IMR-90 (cell line): Measurements from ENCODE around the gene CABP7. TPM values are rescaled to one million over a fixed set of nuclear protein-coding genes. Genes with fewer than 3 reads are reported as not detected.

ENCODE experiments used
- ATAC-seq: fragments of 200-7000 bp; cut with Tn5 transposase; 2 replicates; pipeline ENCODE4 v1.9.1; 2020; ENCODE audit warnings: low read depth, mild to moderate bottlenecking, moderate library complexity
- BruUV-seq: library from RNA; stranded (reverse); fragments of 400-500 nt; replicated peaks from 2 replicates; lab custom pipeline; 2021; lab: Mats Ljungman, UMichigan
- CTCF ChIA-PET: fragments of 300-600 bp; formaldehyde crosslinking; extraction: SDS; loops from one replicate; lab custom pipeline; 2021; ENCODE audit warnings: antibody characterized with exemption; lab: Yijun Ruan, JAX
- POLR2A ChIA-PET: fragments of 300-600 bp; sonication (Branson Sonifier 250); formaldehyde crosslinking; loops from one replicate; lab custom pipeline; 2022; ENCODE audit warnings: antibody characterized with exemption; ENCODE audit not compliant: unreplicated experiment; lab: Charles Lee
- DNase-seq: peaks from one replicate; pipeline ENCODE4 v3.0.0; 2013
- H2AFZ ChIP-seq: replicated peaks from 2 replicates; pipeline ENCODE3; 2013; ENCODE audit warnings: low read length, mild to moderate bottlenecking; ENCODE audit not compliant: poor library complexity
- H2AK5ac ChIP-seq: 2 replicates; pipeline ENCODE4 v1.6.1; 2013; ENCODE audit warnings: low read depth, low read length, inconsistent platforms
- H2AK9ac ChIP-seq: replicated peaks from 2 replicates; pipeline ENCODE3; 2013; ENCODE audit warnings: mild to moderate bottlenecking, low read depth, low read length, moderate library complexity; ENCODE audit not compliant: poor library complexity
- H2BK120ac ChIP-seq: 2 replicates; pipeline ENCODE4 v1.6.1; 2013; ENCODE audit warnings: low read depth, low read length, inconsistent platforms
- H2BK15ac ChIP-seq: 3 replicates; pipeline ENCODE4 v1.6.1; 2013; ENCODE audit warnings: low read depth, low read length, inconsistent platforms
- H2BK20ac ChIP-seq: 2 replicates; pipeline ENCODE4 v1.6.1; 2013; ENCODE audit warnings: low read depth, mild to moderate bottlenecking, inconsistent platforms, low read length, moderate library complexity
- H2BK5ac ChIP-seq: 2 replicates; pipeline ENCODE4 v1.6.1; 2013; ENCODE audit warnings: mild to moderate bottlenecking, low read depth, low read length, inconsistent platforms; ENCODE audit not compliant: poor library complexity, severe bottlenecking
- H3K14ac ChIP-seq: replicated peaks from 2 replicates; pipeline ENCODE4 v1.6.1; 2013; ENCODE audit warnings: low read depth, low read length, inconsistent platforms
- H3K18ac ChIP-seq: 2 replicates; pipeline ENCODE4 v1.6.1; 2013; ENCODE audit warnings: low read depth, low read length, control low read depth
- H3K23ac ChIP-seq: 2 replicates; pipeline ENCODE4 v1.6.1; 2013; ENCODE audit warnings: low read depth, low read length, inconsistent platforms
- H3K27ac ChIP-seq: 2 replicates; pipeline ENCODE4 v1.5.1; 2013; ENCODE audit warnings: mild to moderate bottlenecking, control low read depth, low read length; ENCODE audit not compliant: insufficient read depth
- H3K27me3 ChIP-seq: 2 replicates; pipeline ENCODE4 v1.6.1; 2013; ENCODE audit warnings: low read length; ENCODE audit not compliant: control insufficient read depth, insufficient read depth
- H3K36me3 ChIP-seq: 2 replicates; pipeline ENCODE4 v1.6.1; 2013; ENCODE audit warnings: low read length, mixed read lengths; ENCODE audit not compliant: control insufficient read depth, insufficient read depth
- H3K4ac ChIP-seq: 2 replicates; pipeline ENCODE4 v1.6.1; 2013; ENCODE audit warnings: low read depth, low read length, inconsistent platforms
- H3K4me1 ChIP-seq: 2 replicates; pipeline ENCODE4 v1.6.1; 2013; ENCODE audit warnings: low read length, mixed read lengths; ENCODE audit not compliant: control insufficient read depth, insufficient read depth
- H3K4me2 ChIP-seq: 2 replicates; pipeline ENCODE4 v1.6.1; 2013; ENCODE audit warnings: low read depth, mild to moderate bottlenecking, control low read depth, low read length, moderate library complexity
- H3K4me3 ChIP-seq: 2 replicates; pipeline ENCODE4 v1.5.1; 2013; ENCODE audit warnings: low read depth, mild to moderate bottlenecking, control low read depth, low read length, moderate library complexity; ENCODE audit not compliant: insufficient read depth
- H3K56ac ChIP-seq: 2 replicates; pipeline ENCODE4 v1.6.1; 2013; ENCODE audit warnings: low read length, inconsistent platforms; ENCODE audit not compliant: insufficient read depth; ENCODE audit errors: extremely low read depth
- H3K79me1 ChIP-seq, 2 experiments: 2 replicates each; pipeline ENCODE4 v1.6.1; 2013; ENCODE audit warnings: low read length in 2 of 2, inconsistent platforms in 1 of 2, low read depth in 1 of 2
- H3K9ac ChIP-seq: 2 replicates; pipeline ENCODE4 v1.6.1; 2013; ENCODE audit warnings: low read depth, low read length, control low read depth
- H3K9me1 ChIP-seq: 2 replicates; pipeline ENCODE4 v1.6.1; 2013; ENCODE audit warnings: low read length, inconsistent platforms; ENCODE audit not compliant: insufficient read depth
- H3K9me3 ChIP-seq: 2 replicates; pipeline ENCODE4 v1.6.1; 2013; ENCODE audit warnings: low read length; ENCODE audit not compliant: control insufficient read depth, insufficient read depth
- H4K20me1 ChIP-seq: 2 replicates; pipeline ENCODE4 v1.6.1; 2013; ENCODE audit warnings: low read length, inconsistent platforms; ENCODE audit not compliant: insufficient read depth
- H4K5ac ChIP-seq: 2 replicates; pipeline ENCODE4 v1.6.1; 2013; ENCODE audit warnings: mild to moderate bottlenecking, low read depth, low read length, control low read depth
- H4K8ac ChIP-seq, 2 experiments: 2 replicates each; pipeline ENCODE4 v1.6.1; 2013; ENCODE audit warnings: low read depth in 2 of 2, low read length in 2 of 2, control low read depth in 1 of 2, inconsistent platforms in 1 of 2
- H4K91ac ChIP-seq: 2 replicates; pipeline ENCODE4 v1.6.1; 2013; ENCODE audit warnings: low read depth, low read length, inconsistent platforms; ENCODE audit not compliant: insufficient read depth
- FOS ChIP-seq: fragments of 150-350 bp; IDR thresholded peaks from 2 replicates; pipeline ENCODE4 v1.6.1; 2016; ENCODE audit warnings: low read depth, low read length
- MAZ ChIP-seq: IDR thresholded peaks from 2 replicates; pipeline ENCODE4 v1.6.1; 2012; ENCODE audit warnings: low read depth, mild to moderate bottlenecking, low read length, improper control_type of control experiment, moderate library complexity, borderline replicate concordance
- SMC3 ChIP-seq: fragments of 150-350 bp; IDR thresholded peaks from 2 replicates; pipeline ENCODE4 v1.6.1; 2016; ENCODE audit warnings: low read depth, mild to moderate bottlenecking, antibody characterized with exemption, low read length, moderate library complexity
- WGBS, 2 experiments: methylation state at CpG; one replicate each; pipeline versions ENCODE4 v1.1.5 to v1.1.7; 2013; ENCODE audit warnings: missing lambda C conversion rate in 2 of 2; ENCODE audit not compliant: insufficient read length in 1 of 2; ENCODE audit errors: extremely low coverage in 2 of 2; 5-methylcytosine and 5-hydroxymethylcytosine counted together
- dilution Hi-C: fragments of 300-500 bp; cut with HindIII; formaldehyde crosslinking; loops from one replicate; pipeline ENCODE4 v1.14.3; 2018; ENCODE audit warnings: low sequenced_read_pairs; ENCODE audit not compliant: unreplicated experiment
- in situ Hi-C: fragments of 300-500 bp; cut with MboI; formaldehyde crosslinking; loops from 3 replicates; pipeline ENCODE4 v1.14.3; 2019; ENCODE audit warnings: low sequenced_read_pairs, inconsistent platforms, mixed read lengths
- intact Hi-C: fragments of 100-400 bp; cut with micrococcal nuclease; formaldehyde crosslinking; loops from 2 replicates; pipeline ENCODE4 v1.10.0; 2022
- polyA plus RNA-seq, 3 experiments: library from polyadenylated mRNA; depleted of rRNA; stranded (reverse); fragments of >200 nt; gene quantifications; 2 replicates each; pipeline ENCODE4 v1.2.3, GENCODE V29; 2012; ENCODE audit warnings: low replicate concordance in 1 of 3
- total RNA-seq: library from RNA; depleted of rRNA; stranded (reverse); fragments of >200 nt; gene quantifications from 2 replicates; pipeline ENCODE4 v1.2.3, GENCODE V29; 2012

The CABP7 gene
- total and polyA plus RNA-seq, 2 of the 4 experiments (the other 2 are of a cell fraction), result under 0.01 to 0.03 TPM

DNA sequence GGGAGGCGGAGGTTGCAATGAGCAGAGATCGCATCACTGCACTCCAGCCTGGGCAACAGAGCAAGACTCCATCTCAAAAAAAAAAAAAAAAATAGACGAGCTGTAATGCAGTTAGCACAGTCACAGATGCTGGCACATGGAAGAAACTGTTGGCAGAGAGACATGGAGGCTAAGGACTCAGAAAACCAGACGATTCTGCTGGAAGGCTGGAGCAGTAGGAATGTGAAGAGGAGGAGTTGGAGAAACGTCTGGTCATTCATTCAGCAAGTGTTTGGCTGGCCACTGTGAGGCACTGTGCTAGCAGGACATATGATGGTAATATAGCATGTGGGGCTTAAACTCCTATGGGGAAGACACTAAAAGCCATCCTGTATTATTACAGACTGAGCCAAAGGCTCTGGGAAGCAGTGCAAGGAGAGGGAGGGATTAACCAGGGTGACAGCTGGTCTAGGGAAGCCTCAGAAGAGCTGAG, 52.4 kb downstream of the CABP7 start (continued):
- peak; percentile 40 for TF ChIP-seq SMC3

DNA sequence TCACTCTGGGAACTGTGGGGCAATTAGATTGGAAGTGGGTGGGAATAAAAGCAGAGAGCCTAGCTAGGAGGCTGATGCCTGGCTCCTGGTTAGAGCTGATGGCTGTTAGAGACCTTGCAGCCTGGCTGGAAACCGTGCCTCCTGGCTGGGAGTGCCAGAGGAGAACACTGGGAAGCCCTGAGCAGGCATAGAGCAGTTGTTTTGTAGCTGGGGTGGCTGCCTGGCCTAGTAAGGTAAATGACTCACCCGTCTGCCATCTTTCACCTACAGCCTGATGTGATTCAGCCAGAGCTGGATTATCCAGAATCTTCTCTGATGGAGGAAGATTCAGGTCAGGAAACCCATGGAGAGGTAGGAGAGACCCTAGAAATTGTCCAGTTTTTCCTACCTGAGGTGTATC, 53.4 kb downstream of the CABP7 start:
- peak overlapping the region; percentile 93 for H2AK5ac ChIP-seq
- peak; percentile 32; the same call in 1 of the 2 replicates for TF ChIP-seq FOS
- no peak for TF ChIP-seq MAZ
- intact Hi-C loops (loop anchor here (2.0 kb wide), 1 partner anchor 66 kb away; the partner anchor contains the start of gene ASCC2), in situ Hi-C loops (no loop called here), dilution Hi-C loops (no loop called here)
- POLR2A ChIA-PET, result no interaction called here
- peak overlapping the region; percentile 66; the same call in 1 of the 2 replicates for H3K56ac ChIP-seq
- H3K4ac ChIP-seq, result peak overlapping the region; percentile 91
- peaks cover 10 to 28% of the 10 kb centered on the region in 2 experiments; a peak in 3 of 4 replicates for H3K79me1 ChIP-seq
- peak overlapping the region; percentile 84 for H2BK20ac ChIP-seq
- peaks cover 11% of the 10 kb centered on the region for H3K4me1 ChIP-seq
- BruUV-seq, result no TSS peak
- peaks cover 2% of the 10 kb centered on the region; the same call in 1 of the 2 replicates for H4K20me1 ChIP-seq
- no peaks in the 10 kb centered on the region for H3K27me3 ChIP-seq
- ATAC-seq (peak; percentile 58), DNase-seq (peak; percentile 61)
- H2BK120ac ChIP-seq, result peak overlapping the region; percentile 85
- peak overlapping the region; percentile 70 for H4K91ac ChIP-seq
- peaks cover 12% of the 10 kb centered on the region for H3K36me3 ChIP-seq
- H3K4me3 ChIP-seq, result no peak overlapping the region
- 0 out of 2 replicates have a peak overlapping the region, but pooled peaks have one; percentile 50 for H3K9ac ChIP-seq
- H3K23ac ChIP-seq, result no peak overlapping the region
- peak overlapping the region; percentile 53 to 73 for H4K8ac ChIP-seq
- H3K18ac ChIP-seq, result peak overlapping the region; percentile 5; the same call in 1 of the 2 replicates
- H4K5ac ChIP-seq, result peak overlapping the region; percentile 22; the same call in 1 of the 2 replicates
- H3K9me1 ChIP-seq, result no peaks in the 10 kb centered on the region
- H2BK15ac ChIP-seq, result peak overlapping the region; percentile 89; the same call in 1 of the 3 replicates
- no peak overlapping the region for H2AK9ac ChIP-seq
- peak overlapping the region; percentile 78 for H3K27ac ChIP-seq
- CTCF ChIA-PET, result interaction anchor here (0.7 to 2.1 kb wide), 6 partner anchors 8 to 315 kb away, joined by 3 to 4 read pairs (median 3); no protein-coding TSS in a partner anchor
- H3K14ac ChIP-seq, result peak overlapping the region; percentile 64
- peak overlapping the region; percentile 88 for H2AFZ ChIP-seq
- H3K4me2 ChIP-seq, result no peak overlapping the region
- WGBS, 2 experiments, result 50% methylated on average over 1 of the region's 2 CpGs; no CpG with 5 or more reads in 1 of the 2 experiments
- peak overlapping the region; percentile 85 for H2BK5ac ChIP-seq
- H3K9me3 ChIP-seq, result no peaks in the 10 kb centered on the region
